Sigmoid colon (tissue), 7 donors: ENCODE measurements around the gene C2CD4A. TPM values are rescaled to one million over a fixed set of nuclear protein-coding genes. Genes with fewer than 3 reads are reported as not detected.

Source experiments
- DNase-seq: peaks from one replicate; pipeline ENCODE4 v3.0.0-alpha.2; 2019
- H3K27ac ChIP-seq, 4 donors: fragments of 200-600 bp; sonication (generic); one replicate each; pipeline ENCODE4 v1.5.1; 2016 to 2019; ENCODE audit warnings: mild to moderate bottlenecking in 1 of 4
- H3K27me3 ChIP-seq, 3 donors: fragments of 200-600 bp; sonication (generic); one replicate each; pipeline ENCODE4 v1.5.1; 2019; ENCODE audit warnings: mild to moderate bottlenecking in 1 of 3
- H3K36me3 ChIP-seq, 4 donors: fragments of 200-600 bp; sonication (generic); one replicate each; pipeline ENCODE4 v1.5.1; 2016 to 2019
- H3K4me1 ChIP-seq, 4 donors: fragments of 200-600 bp; sonication (generic); one replicate each; pipeline ENCODE4 v1.5.1; 2017 to 2019
- H3K4me3 ChIP-seq, 4 donors: fragments of 200-600 bp; sonication (generic); one replicate each; pipeline ENCODE4 v1.5.1; 2017 to 2019; ENCODE audit warnings: mild to moderate bottlenecking in 2 of 4, moderate library complexity in 1 of 4
- H3K9me3 ChIP-seq, 4 donors: fragments of 200-600 bp in 3 of 4; sonication (generic) in 3 of 4; one replicate each; pipeline versions ENCODE4 v1.5.1 to v1.6.1; 2013 to 2019
- CTCF ChIP-seq, 4 experiments: fragments of 450-650 bp in 3 of 4; fragments of 200-600 bp in 1 of 4; IDR thresholded peaks; one replicate each; pipeline ENCODE4 v1.5.1; 2016 to 2019; ENCODE audit warnings: antibody characterized with exemption in 4 of 4, mild to moderate bottlenecking in 3 of 4, moderate library complexity in 2 of 4
- EP300 ChIP-seq, 4 donors: sonication (generic); formaldehyde crosslinking; IDR thresholded peaks; one replicate each; pipeline ENCODE4 v1.6.1; 2017; ENCODE audit warnings: antibody characterized with exemption in 4 of 4
- POLR2A ChIP-seq, 2 donors: fragments of 450-650 bp; IDR thresholded peaks; one replicate each; pipeline ENCODE4 v1.6.1; 2016; ENCODE audit warnings: antibody characterized with exemption in 2 of 2, mild to moderate bottlenecking in 2 of 2, moderate library complexity in 2 of 2
- POLR2AphosphoS5 ChIP-seq, 4 donors: sonication (generic); formaldehyde crosslinking; IDR thresholded peaks; one replicate each; pipeline ENCODE4 v1.6.1; 2017; ENCODE audit warnings: antibody characterized with exemption in 4 of 4
- WGBS, 2 donors: extraction: QIAGEN DNeasy Blood & Tissue Kit; methylation state at CpG; one replicate each; pipeline ENCODE4 v1.1.7; 2013; 5-methylcytosine and 5-hydroxymethylcytosine counted together
- intact Hi-C: fragments of 100-400 bp; cut with DNase I; formaldehyde crosslinking; loops from one replicate; pipeline ENCODE4 v1.15.1; 2023
- polyA plus RNA-seq, 3 donors: library from polyadenylated mRNA; stranded (reverse); fragments of 200-250 nt; gene quantifications; one replicate each; pipeline ENCODE4 v1.2.3, GENCODE V29; 2013
- total RNA-seq, 4 donors: library from RNA; depleted of rRNA; stranded (reverse); fragments of >200 nt; gene quantifications; one replicate each; pipeline ENCODE4 v1.1.0, GENCODE V29; 2016
- donor health status: healthy with polysubstance abuse.
- donor health status: Bipolar disorder and iron deficiency.
- donor health status: healthy.

C2CD4A gene
- total and polyA plus RNA-seq, 7 donors = under 0.01 to 2.2 (median 0.25) TPM; not detected in 3

GRCh38 chr15:62050115-62050514 is 16.7 kb upstream of the C2CD4A start:
- DNase-seq = no peak
- no peak overlapping the region for H3K4me3 ChIP-seq
- TF ChIP-seq EP300 (IDR thresholded peaks at IDR 0.05) = no peak
- no peak for TF ChIP-seq POLR2AphosphoS5 (IDR thresholded peaks at IDR 0.05)
- no peak for TF ChIP-seq POLR2A (IDR thresholded peaks at IDR 0.05)
- no peak for TF ChIP-seq CTCF (IDR thresholded peaks at IDR 0.05)
- H3K27me3 ChIP-seq = no peaks in the 10 kb centered on the region
- H3K27ac ChIP-seq = no peak overlapping the region
- H3K36me3 ChIP-seq = no peaks in the 10 kb centered on the region
- no peaks in the 10 kb centered on the region for H3K9me3 ChIP-seq
- 32 to 73% methylated on average over 1 of the region's 1 CpG for WGBS, 2 donors
- peaks cover 0 to 34% (median 14%) of the 10 kb centered on the region in 4 donors for H3K4me1 ChIP-seq
- intact Hi-C loops = no loop called here

GRCh38 chr15:62051166-62051565 is 15.6 kb upstream of the C2CD4A start:
- TF ChIP-seq CTCF (IDR thresholded peaks at IDR 0.05) (no peak), POLR2A (IDR thresholded peaks at IDR 0.05) (no peak), POLR2AphosphoS5 (IDR thresholded peaks at IDR 0.05) (no peak), EP300 (IDR thresholded peaks at IDR 0.05) (no peak)
- DNase-seq = no peak
- no peaks in the 10 kb centered on the region for H3K36me3 ChIP-seq
- H3K27me3 ChIP-seq = no peaks in the 10 kb centered on the region
- WGBS, 2 donors = 33 to 78% methylated on average over 4 of the region's 4 CpGs
- H3K4me3 ChIP-seq = no peak overlapping the region
- intact Hi-C loops = no loop called here
- H3K9me3 ChIP-seq = no peaks in the 10 kb centered on the region
- H3K27ac ChIP-seq = no peak overlapping the region
- H3K4me1 ChIP-seq = peaks cover 0 to 33% (median 14%) of the 10 kb centered on the region in 4 donors

GRCh38 chr15:62052713-62053112 is 14.1 kb upstream of the C2CD4A start:
- TF ChIP-seq POLR2A (IDR thresholded peaks at IDR 0.05) (no peak), CTCF (IDR thresholded peaks at IDR 0.05) (no peak), EP300 (IDR thresholded peaks at IDR 0.05) (no peak), POLR2AphosphoS5 (IDR thresholded peaks at IDR 0.05) (no peak)
- DNase-seq = no peak
- no peaks in the 10 kb centered on the region for H3K36me3 ChIP-seq
- no peaks in the 10 kb centered on the region for H3K9me3 ChIP-seq
- WGBS, 2 donors = 94 to 98% methylated on average over 1 of the region's 1 CpG
- H3K27me3 ChIP-seq = no peaks in the 10 kb centered on the region
- peaks cover 0 to 30% (median 14%) of the 10 kb centered on the region in 4 donors for H3K4me1 ChIP-seq
- no peak overlapping the region for H3K27ac ChIP-seq
- H3K4me3 ChIP-seq = no peak overlapping the region
- intact Hi-C loops = no loop called here

GRCh38 chr15:62053439-62054085 is 13.2 kb upstream of the C2CD4A start:
- 70 to 74% methylated on average over 5 of the region's 5 CpGs for WGBS, 2 donors
- Histone ChIP-seq H3K27me3 (no peaks in the 10 kb centered on the region), H3K4me3 (no peak overlapping the region), H3K9me3 (no peaks in the 10 kb centered on the region), H3K36me3 (no peaks in the 10 kb centered on the region), H3K27ac (no peak overlapping the region), H3K4me1 (peaks cover 0 to 38% (median 17%) of the 10 kb centered on the region in 4 donors)
- intact Hi-C loops = no loop called here
- DNase-seq = no peak
- TF ChIP-seq POLR2A (IDR thresholded peaks at IDR 0.05) (no peak), EP300 (IDR thresholded peaks at IDR 0.05) (no peak), CTCF (IDR thresholded peaks at IDR 0.05) (no peak), POLR2AphosphoS5 (IDR thresholded peaks at IDR 0.05) (no peak)

- peaks cover 0 to 48% (median 25%) of the 10 kb centered on the region in 4 donors for H3K4me1 ChIP-seq
- no peak for DNase-seq
- H3K27me3 ChIP-seq = no peaks in the 10 kb centered on the region
- TF ChIP-seq CTCF (IDR thresholded peaks at IDR 0.05) = no peak
- no peaks in the 10 kb centered on the region for H3K9me3 ChIP-seq
- intact Hi-C loops = no loop called here
- 94 to 95% methylated on average over 5 of the region's 5 CpGs for WGBS, 2 donors
- H3K4me3 ChIP-seq = no peak overlapping the region
- no peak overlapping the region for H3K27ac ChIP-seq
- H3K36me3 ChIP-seq = no peaks in the 10 kb centered on the region
These were observed 11.8 kb upstream of the C2CD4A start for GRCh38 chr15:62054979-62055378.
